Subcutaneous abdominal adipose tissue (tissue), 5 donors: Measurements from ENCODE around the gene UQCR10.

ENCODE experiments used
- H3K27ac ChIP-seq: one replicate; pipeline ENCODE4 v1.7.0; 2013; ENCODE audit warnings: low read depth, mild to moderate bottlenecking, inconsistent platforms, low read length, moderate library complexity
- H3K27me3 ChIP-seq, 5 donors: one replicate each; pipeline ENCODE4 v1.7.0; 2013; ENCODE audit warnings: low read length in 5 of 5, inconsistent platforms in 1 of 5; ENCODE audit not compliant: control insufficient read depth in 5 of 5, insufficient read depth in 4 of 5
- H3K36me3 ChIP-seq, 5 donors: one replicate each; pipeline ENCODE4 v1.7.0; 2013; ENCODE audit warnings: low read length in 5 of 5; ENCODE audit not compliant: control insufficient read depth in 5 of 5, insufficient read depth in 5 of 5
- H3K4me1 ChIP-seq, 5 donors: one replicate each; pipeline ENCODE4 v1.7.0; 2013; ENCODE audit warnings: low read length in 5 of 5, mild to moderate bottlenecking in 3 of 5, moderate library complexity in 1 of 5; ENCODE audit not compliant: control insufficient read depth in 5 of 5, insufficient read depth in 5 of 5
- H3K4me3 ChIP-seq, 5 donors: one replicate each; pipeline ENCODE4 v1.7.0; 2013; ENCODE audit warnings: low read length in 5 of 5, low read depth in 1 of 5
- H3K9ac ChIP-seq, 5 donors: one replicate each; pipeline ENCODE4 v1.7.0; 2013; ENCODE audit warnings: low read length in 5 of 5, mild to moderate bottlenecking in 4 of 5, moderate library complexity in 3 of 5
- H3K9me3 ChIP-seq, 5 donors: one replicate each; pipeline ENCODE4 v1.7.0; 2013; ENCODE audit warnings: low read length in 5 of 5; ENCODE audit not compliant: control insufficient read depth in 5 of 5
- donor health status: healthy.
- donor health status: healthy.
- donor health status: healthy.
- donor health status: healthy.
- donor health status: healthy.

UQCR10 gene

DNA sequence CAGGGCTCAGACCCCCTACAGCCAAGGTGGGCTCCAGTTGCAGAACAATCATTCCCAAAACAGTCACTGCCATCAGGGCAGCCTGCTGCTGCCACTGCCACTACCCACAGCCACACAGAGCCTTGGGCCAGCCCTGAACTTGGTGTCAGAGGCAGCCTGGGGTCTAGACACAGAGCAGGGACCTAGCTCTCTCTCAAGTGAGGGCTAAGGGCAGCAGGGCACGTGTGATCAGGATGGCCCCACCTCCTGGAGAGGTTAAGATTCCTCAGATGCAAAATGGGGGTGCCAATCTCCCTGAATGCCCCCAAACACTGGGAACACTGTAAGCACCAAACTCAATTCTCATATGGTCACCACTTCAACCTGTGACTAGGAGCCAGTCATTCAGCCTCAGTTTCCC is 31.8 kb upstream of the UQCR10 start:
- Histone ChIP-seq H3K27ac (no peak overlapping the region), H3K27me3 (no peaks in the 10 kb centered on the region), H3K9ac (no peak overlapping the region), H3K36me3 (peaks cover 0 to 70% (median 43%) of the 10 kb centered on the region in 5 donors), H3K9me3 (no peaks in the 10 kb centered on the region), H3K4me3 (no peak overlapping the region), H3K4me1 (peaks cover 0 to 28% (median 8%) of the 10 kb centered on the region in 5 donors)

DNA sequence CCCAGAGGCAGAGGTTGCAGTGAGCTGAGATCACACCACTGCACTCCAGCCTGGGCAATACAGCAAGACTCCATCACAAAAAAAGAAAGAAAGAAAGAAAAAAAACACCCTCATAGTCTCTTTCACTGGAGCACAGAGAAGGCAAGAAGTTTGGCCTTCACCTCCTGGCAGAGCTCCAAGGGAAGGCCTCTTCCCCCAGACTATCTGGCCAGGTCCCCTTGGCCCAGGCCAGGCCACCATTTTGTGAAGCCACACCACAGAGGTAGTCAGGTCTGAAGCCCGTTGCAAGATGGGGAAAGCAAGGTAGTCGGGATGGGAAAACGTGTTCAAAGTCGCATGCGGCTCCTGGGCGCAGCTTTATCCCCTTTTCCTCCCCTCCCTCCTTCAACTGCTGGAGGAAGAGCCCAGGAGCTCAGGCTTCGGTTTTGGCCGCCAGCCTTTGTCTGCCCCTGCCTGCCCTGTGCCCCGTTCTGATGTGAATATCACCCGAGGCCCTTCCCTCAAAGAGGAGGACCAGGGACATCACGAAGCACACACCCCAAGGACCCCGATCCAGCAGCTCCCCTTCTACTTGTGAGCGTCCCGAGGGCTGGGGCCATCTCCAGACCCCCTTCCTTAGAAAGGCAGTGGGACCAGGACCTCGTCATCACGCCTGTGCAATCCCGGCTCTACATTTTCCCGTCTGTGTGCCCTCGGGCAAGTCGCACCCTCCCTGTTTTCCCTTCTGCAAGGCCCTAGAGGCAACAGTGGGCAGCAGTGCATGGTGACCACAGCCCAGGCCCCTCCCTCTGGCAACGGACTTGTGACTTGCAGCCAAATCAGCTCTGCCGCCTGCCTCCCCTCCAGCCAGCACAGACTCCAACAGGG is 29.7 kb upstream of the UQCR10 start:
- Histone ChIP-seq H3K27me3 (no peaks in the 10 kb centered on the region), H3K27ac (no peak overlapping the region), H3K9me3 (no peaks in the 10 kb centered on the region), H3K4me3 (no peak overlapping the region), H3K9ac (no peak overlapping the region), H3K4me1 (peaks cover 0 to 28% (median 8%) of the 10 kb centered on the region in 5 donors), H3K36me3 (peaks cover 0 to 73% (median 48%) of the 10 kb centered on the region in 5 donors)

- H3K9me3 ChIP-seq, result no peaks in the 10 kb centered on the region
- H3K27me3 ChIP-seq, result no peaks in the 10 kb centered on the region
- H3K4me1 ChIP-seq, result peaks cover 0 to 24% (median 8%) of the 10 kb centered on the region in 5 donors
- no peak overlapping the region for H3K9ac ChIP-seq
- no peak overlapping the region for H3K4me3 ChIP-seq
- H3K27ac ChIP-seq, result no peak overlapping the region
- peaks cover 0 to 72% (median 49%) of the 10 kb centered on the region in 5 donors for H3K36me3 ChIP-seq
Measured at GRCh38 chr22:29738118-29738815, 28.9 kb upstream of the UQCR10 start.

DNA sequence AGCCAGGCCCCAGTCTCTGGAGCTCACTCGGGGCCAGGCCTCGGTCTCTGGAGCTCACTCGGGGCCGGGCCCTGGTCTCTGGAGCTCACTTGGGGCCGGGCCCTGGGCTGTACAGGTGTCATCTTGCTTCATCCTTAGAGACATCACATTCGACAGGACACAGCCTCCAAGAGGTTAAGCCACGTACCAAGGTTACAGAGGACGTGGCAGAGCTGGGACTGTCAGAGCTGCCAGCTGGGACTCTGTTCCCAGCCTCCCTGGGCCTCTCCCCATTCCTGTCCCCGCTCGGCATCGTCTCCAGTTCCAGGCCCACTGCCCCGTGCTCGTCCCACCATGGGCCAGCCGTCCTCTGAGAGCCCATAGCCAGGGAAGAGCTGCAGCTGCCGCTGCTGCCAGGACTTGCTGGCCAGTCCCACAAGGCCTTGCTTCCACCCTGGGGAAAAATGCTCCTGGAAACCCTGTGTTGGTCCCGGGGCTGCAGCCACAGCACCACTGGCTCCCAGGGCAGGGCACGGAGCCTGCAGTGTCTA is 27.8 kb upstream of the UQCR10 start:
- Histone ChIP-seq H3K4me1 (peaks cover 0 to 18% (median 5%) of the 10 kb centered on the region in 5 donors), H3K27me3 (no peaks in the 10 kb centered on the region), H3K9me3 (no peaks in the 10 kb centered on the region), H3K36me3 (peaks cover 0 to 66% (median 47%) of the 10 kb centered on the region in 5 donors), H3K9ac (no peak overlapping the region), H3K27ac (no peak overlapping the region), H3K4me3 (no peak overlapping the region)

GRCh38 chr22:29740216-29740615 is 27.0 kb upstream of the UQCR10 start:
- H3K27ac ChIP-seq, result no peak overlapping the region
- H3K27me3 ChIP-seq, result no peaks in the 10 kb centered on the region
- H3K4me1 ChIP-seq, result peaks cover 0 to 26% (median 12%) of the 10 kb centered on the region in 5 donors

DNA sequence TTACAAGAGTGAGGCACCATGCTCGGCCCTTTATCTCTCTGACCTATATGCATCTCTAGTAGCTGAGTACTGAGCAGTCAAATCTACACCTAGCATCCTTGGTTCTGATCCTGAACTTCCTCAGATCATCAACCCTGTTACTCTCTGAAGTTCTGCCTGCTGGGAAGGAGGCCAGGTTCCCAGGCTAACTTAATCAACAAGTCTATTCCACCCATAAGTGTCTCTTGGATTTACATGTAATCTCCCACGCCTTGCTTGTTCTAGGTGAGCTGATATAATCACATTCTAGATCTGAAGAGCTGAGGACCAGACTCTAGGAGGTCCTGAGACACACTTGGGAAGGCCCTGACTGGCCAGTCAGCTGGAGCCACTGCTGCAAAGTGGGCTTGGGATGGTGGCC is 25.2 kb upstream of the UQCR10 start:
- H3K4me1 ChIP-seq, result peaks cover 0 to 28% (median 14%) of the 10 kb centered on the region in 5 donors
- no peaks in the 10 kb centered on the region for H3K9me3 ChIP-seq
- H3K9ac ChIP-seq, result no peak overlapping the region
- H3K27ac ChIP-seq, result no peak overlapping the region
- H3K36me3 ChIP-seq, result peaks cover 0 to 75% (median 43%) of the 10 kb centered on the region in 5 donors
- H3K27me3 ChIP-seq, result no peaks in the 10 kb centered on the region
- H3K4me3 ChIP-seq, result no peak overlapping the region

More at GRCh38 chr22:29740216-29740615, 27.0 kb upstream of the UQCR10 start:
- Histone ChIP-seq H3K9me3 (no peaks in the 10 kb centered on the region), H3K4me3 (no peak overlapping the region), H3K36me3 (peaks cover 0 to 68% (median 42%) of the 10 kb centered on the region in 5 donors), H3K9ac (no peak overlapping the region)

GRCh38 chr22:29742326-29742725 is 24.8 kb upstream of the UQCR10 start:
- no peaks in the 10 kb centered on the region for H3K9me3 ChIP-seq
- no peak overlapping the region for H3K4me3 ChIP-seq
- H3K4me1 ChIP-seq, result peaks cover 0 to 28% (median 14%) of the 10 kb centered on the region in 5 donors
- no peak overlapping the region for H3K27ac ChIP-seq
- peaks cover 0 to 79% (median 47%) of the 10 kb centered on the region in 5 donors for H3K36me3 ChIP-seq
- no peak overlapping the region for H3K9ac ChIP-seq
- H3K27me3 ChIP-seq, result no peaks in the 10 kb centered on the region

DNA sequence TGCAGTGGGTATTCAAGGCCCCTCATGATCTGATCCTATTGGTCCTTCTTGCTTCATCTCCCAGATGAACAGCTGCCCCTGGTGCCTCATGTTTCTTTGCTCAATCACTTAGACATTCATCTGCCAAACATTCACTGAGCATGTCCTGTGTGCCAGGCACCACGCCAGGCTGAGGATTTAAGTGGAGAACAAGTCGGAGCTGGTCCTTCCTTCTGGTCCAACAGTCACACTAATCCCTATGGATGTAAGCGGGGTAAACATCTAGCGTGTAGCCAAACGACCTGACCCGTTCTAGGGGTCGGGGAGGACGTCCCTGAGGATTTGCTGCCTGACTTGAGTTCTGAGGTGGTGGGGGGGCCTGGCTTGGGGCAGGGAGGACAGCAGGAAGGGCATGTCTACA is 22.3 kb upstream of the UQCR10 start:
- Histone ChIP-seq H3K36me3 (peaks cover 0 to 74% (median 45%) of the 10 kb centered on the region in 5 donors), H3K27ac (no peak overlapping the region), H3K4me3 (no peak overlapping the region), H3K9me3 (no peaks in the 10 kb centered on the region), H3K9ac (peak overlapping the region in 1 of 5 donors; percentile 25), H3K4me1 (peaks cover 0 to 13% (median 10%) of the 10 kb centered on the region in 5 donors), H3K27me3 (no peaks in the 10 kb centered on the region)

DNA sequence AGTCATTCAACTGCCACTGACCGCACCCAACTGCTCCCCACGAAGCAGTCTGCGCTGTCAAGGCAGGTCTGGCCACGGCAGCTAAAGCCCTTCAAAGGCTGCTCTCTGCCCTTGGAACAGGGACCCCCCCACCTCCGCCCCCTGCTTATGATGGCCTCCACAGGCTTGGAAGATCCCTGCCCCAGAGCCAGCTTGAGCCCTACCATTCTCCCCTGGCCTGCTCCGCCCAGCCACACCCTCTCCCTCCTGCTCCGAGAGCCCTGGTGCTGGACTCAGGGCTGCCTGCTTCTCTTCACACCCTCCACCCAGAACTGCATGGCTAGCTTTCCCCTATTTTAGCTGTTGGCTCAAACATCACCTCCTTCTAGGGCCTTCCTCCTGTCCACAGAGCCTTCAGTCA is 19.3 kb upstream of the UQCR10 start:
- H3K9ac ChIP-seq, result no peak overlapping the region
- H3K27me3 ChIP-seq, result no peaks in the 10 kb centered on the region
- H3K27ac ChIP-seq, result no peak overlapping the region
- H3K9me3 ChIP-seq, result no peaks in the 10 kb centered on the region
- H3K4me3 ChIP-seq, result no peak overlapping the region
- H3K36me3 ChIP-seq, result peaks cover 0 to 59% (median 33%) of the 10 kb centered on the region in 5 donors
- H3K4me1 ChIP-seq, result peaks cover 0 to 14% (median 10%) of the 10 kb centered on the region in 5 donors
